HG03095 (cell line): ENCODE results near the gene SUCO.
"Not testable (repeated sequence)": the region's sequence is repeated elsewhere in the genome, so short reads cannot be mapped to it uniquely, and the experiment has no call there.

Experiments used
- ATAC-seq: cut with Tn5 transposase; IDR thresholded peaks from one replicate; pipeline ENCODE4 v1.9.1; 2021; ENCODE audit warnings: moderate library complexity; ENCODE audit not compliant: unreplicated experiment

The SUCO gene

GRCh38 chr1:172559572-172560210 is 26.7 kb downstream of the SUCO start:
- no peak for ATAC-seq

- no peak for ATAC-seq
These were observed 28.3 kb downstream of the SUCO start for GRCh38 chr1:172561252-172561651.

GRCh38 chr1:172566196-172566997 is 33.4 kb downstream of the SUCO start:
- ATAC-seq, result no peak

- no peak for ATAC-seq
These were observed 34.8 kb downstream of the SUCO start for GRCh38 chr1:172567720-172568119.

GRCh38 chr1:172574080-172574479 is 41.1 kb downstream of the SUCO start:
- ATAC-seq, result no peak

GRCh38 chr1:172578586-172578985 is 45.6 kb downstream of the SUCO start:
- no peak for ATAC-seq

GRCh38 chr1:172581273-172581672 is 48.3 kb downstream of the SUCO start:
- no peak for ATAC-seq

GRCh38 chr1:172581779-172582178 is 48.8 kb downstream of the SUCO start:
- no peak for ATAC-seq

- no peak for ATAC-seq
These were observed 49.9 kb downstream of the SUCO start for GRCh38 chr1:172582889-172583288.

- ATAC-seq, result no peak
These were observed 52.4 kb downstream of the SUCO start for GRCh38 chr1:172585348-172585747.

- no peak for ATAC-seq
These were observed 52.9 kb downstream of the SUCO start for GRCh38 chr1:172585861-172586260.

- peak; percentile 62 for ATAC-seq
These were observed 55.6 kb downstream of the SUCO start for GRCh38 chr1:172588296-172589291.

GRCh38 chr1:172589553-172589952 is 56.6 kb downstream of the SUCO start:
- ATAC-seq, result no peak

- not testable (repeated sequence) for ATAC-seq
These were observed 58.5 kb downstream of the SUCO start for GRCh38 chr1:172591429-172591828.

GRCh38 chr1:172595066-172595465 is 62.1 kb downstream of the SUCO start:
- not testable (repeated sequence) for ATAC-seq

GRCh38 chr1:172596782-172597181 is 63.8 kb downstream of the SUCO start:
- ATAC-seq, result not testable (repeated sequence)

GRCh38 chr1:172599912-172600311 is 67.0 kb downstream of the SUCO start:
- no peak for ATAC-seq

- no peak for ATAC-seq
These were observed 67.7 kb downstream of the SUCO start for GRCh38 chr1:172600615-172601014.

GRCh38 chr1:172601046-172601630 is 68.2 kb downstream of the SUCO start:
- ATAC-seq, result no peak

GRCh38 chr1:172602706-172603105 is 69.8 kb downstream of the SUCO start:
- ATAC-seq, result no peak

- no peak for ATAC-seq
These were observed 70.9 kb downstream of the SUCO start for GRCh38 chr1:172603816-172604215.
